ENCODE measurements around the gene COPB2. TPM values are rescaled to one million over a fixed set of nuclear protein-coding genes. Genes with fewer than 3 reads are reported as not detected.

Gene COPB2
- total RNA-seq, 4 donors from 2014 or later, result 69.7 to 103 (median 87.2) TPM

DNA sequence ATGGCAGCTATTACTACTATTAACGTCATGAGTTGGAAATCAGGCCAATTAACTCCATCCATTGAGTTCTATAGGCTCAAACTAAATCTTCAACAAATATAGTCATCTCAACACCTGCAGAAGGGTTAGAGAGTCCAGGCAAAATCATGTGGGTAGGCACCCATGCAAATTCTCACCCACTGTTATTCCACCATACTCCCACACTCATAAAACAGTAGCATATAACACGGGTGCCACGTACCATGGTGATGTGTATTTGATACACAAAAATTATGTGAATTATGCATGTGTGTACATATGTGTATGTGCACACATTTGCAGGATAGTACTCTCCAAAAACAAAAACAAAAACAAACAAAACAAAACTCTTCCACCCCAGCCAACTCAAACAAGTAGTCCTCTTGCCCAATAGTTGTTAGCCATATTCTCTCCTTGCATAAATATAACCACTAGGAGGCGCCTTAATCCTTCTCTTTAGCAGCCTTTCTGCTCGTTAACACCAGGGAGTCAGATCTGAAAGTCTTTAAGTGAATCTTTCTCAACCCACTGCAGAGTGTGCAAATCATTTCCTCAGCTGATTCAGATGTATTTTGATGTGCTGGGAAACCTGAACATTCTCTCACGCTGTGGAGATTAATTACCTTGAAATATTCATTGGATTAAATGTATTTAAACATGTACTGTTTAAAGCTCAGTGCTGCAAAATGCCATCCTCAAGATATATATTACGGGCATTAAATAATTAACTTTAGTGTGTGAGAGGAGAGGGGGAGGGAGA, 38.0 kb upstream of the COPB2 start:
- no peaks in the 10 kb centered on the region for H3K36me3 ChIP-seq
- no peak for DNase-seq
- H3K9me3 ChIP-seq, result no peaks in the 10 kb centered on the region
- H3K27me3 ChIP-seq, result no peaks in the 10 kb centered on the region
- no peak overlapping the region for H3K27ac ChIP-seq
- H3K4me1 ChIP-seq, result no peaks in the 10 kb centered on the region
- H3K4me3 ChIP-seq, result no peak overlapping the region
- TF ChIP-seq, protein P1, sequence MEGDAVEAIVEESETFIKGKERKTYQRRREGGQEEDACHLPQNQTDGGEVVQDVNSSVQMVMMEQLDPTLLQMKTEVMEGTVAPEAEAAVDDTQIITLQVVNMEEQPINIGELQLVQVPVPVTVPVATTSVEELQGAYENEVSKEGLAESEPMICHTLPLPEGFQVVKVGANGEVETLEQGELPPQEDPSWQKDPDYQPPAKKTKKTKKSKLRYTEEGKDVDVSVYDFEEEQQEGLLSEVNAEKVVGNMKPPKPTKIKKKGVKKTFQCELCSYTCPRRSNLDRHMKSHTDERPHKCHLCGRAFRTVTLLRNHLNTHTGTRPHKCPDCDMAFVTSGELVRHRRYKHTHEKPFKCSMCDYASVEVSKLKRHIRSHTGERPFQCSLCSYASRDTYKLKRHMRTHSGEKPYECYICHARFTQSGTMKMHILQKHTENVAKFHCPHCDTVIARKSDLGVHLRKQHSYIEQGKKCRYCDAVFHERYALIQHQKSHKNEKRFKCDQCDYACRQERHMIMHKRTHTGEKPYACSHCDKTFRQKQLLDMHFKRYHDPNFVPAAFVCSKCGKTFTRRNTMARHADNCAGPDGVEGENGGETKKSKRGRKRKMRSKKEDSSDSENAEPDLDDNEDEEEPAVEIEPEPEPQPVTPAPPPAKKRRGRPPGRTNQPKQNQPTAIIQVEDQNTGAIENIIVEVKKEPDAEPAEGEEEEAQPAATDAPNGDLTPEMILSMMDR (IDR thresholded peaks at IDR 0.05), result peak; percentile 23 to 93 (median 82)
- no peak for TF ChIP-seq POLR2A (IDR thresholded peaks at IDR 0.05)

DNA sequence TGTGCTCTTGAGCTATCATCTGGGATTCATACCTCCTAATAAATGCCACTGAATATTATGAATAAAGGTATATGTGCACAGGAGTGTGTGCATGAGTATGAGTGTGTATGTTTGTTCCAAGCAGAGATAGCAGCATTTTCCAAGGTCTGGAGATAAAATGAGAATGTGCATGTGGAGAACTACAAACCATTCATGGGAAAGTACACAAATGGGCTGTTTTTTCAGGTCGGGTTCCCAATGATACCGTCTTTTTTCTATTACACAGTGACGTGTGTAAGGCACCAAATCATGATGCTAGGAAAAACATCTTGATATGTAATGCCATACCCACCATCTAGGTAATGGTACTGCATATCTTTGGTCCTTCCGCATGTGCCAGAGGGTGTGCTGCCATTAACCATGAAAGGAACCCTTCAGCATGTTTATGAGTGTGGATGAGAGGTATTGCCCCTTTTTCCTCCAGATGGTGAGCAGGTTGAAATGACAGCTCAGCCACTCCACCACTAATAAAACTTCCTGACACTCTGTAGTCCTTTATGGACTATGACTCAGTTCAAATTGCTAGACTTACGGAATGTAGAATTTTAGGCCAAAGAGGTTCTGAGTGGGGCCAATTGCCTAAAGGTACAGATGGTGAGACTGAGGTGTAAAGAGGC, 36.4 kb upstream of the COPB2 start:
- DNase-seq, result no peak
- TF ChIP-seq, protein P1 (IDR thresholded peaks at IDR 0.05), result no peak
- TF ChIP-seq POLR2A (IDR thresholded peaks at IDR 0.05), result no peak
- H3K27ac ChIP-seq, result no peak overlapping the region
- no peaks in the 10 kb centered on the region for H3K27me3 ChIP-seq
- no peaks in the 10 kb centered on the region for H3K36me3 ChIP-seq
- H3K4me1 ChIP-seq, result no peaks in the 10 kb centered on the region
- no peak overlapping the region for H3K4me3 ChIP-seq
- H3K9me3 ChIP-seq, result no peaks in the 10 kb centered on the region

DNA sequence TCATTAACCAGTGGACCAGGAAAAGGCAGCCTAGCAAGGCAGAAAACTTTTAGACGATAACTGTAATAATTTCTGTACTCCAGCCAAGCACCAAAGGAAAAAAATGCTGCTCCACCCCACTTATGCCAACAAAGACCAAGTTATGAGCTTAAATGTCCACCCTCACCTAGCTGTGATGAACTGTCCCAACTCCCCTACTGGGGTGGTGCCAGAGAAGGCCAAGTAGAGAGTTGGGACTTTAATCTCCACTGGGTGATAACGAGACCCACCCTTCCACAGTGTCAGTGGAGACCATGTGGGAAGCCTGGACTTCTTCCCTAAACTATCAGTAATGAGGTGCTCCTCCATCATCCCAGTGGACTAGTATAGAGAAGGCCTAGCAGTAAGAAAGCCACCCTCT, 33.8 kb upstream of the COPB2 start:
- DNase-seq, result no peak
- no peak overlapping the region for H3K27ac ChIP-seq
- H3K9me3 ChIP-seq, result no peaks in the 10 kb centered on the region
- H3K27me3 ChIP-seq, result no peaks in the 10 kb centered on the region
- H3K4me3 ChIP-seq, result no peak overlapping the region
- H3K4me1 ChIP-seq, result no peaks in the 10 kb centered on the region
- no peaks in the 10 kb centered on the region for H3K36me3 ChIP-seq
- TF ChIP-seq POLR2A (IDR thresholded peaks at IDR 0.05), result no peak
- TF ChIP-seq, protein P1 (IDR thresholded peaks at IDR 0.05), result no peak

DNA sequence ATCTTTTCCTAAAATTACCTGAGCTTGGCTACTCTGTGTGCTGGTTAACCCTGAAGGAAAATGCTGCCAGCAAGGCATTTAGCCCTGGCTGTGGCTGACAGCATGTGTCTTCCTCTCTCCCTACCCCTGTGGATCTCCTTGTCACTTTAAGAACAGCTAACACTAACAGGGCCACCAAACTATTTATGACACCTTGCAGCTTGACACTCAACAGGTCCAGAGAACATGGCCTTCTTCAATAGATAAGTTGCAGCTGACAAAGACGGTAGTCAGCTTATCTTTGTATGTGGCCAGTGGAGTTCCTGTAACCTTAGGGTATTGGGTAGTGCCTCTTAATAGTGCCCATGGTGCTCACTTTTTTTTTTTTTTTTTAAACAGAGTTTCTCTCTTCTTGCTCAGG, 32.0 kb upstream of the COPB2 start:
- H3K27me3 ChIP-seq, result no peaks in the 10 kb centered on the region
- no peak overlapping the region for H3K4me3 ChIP-seq
- no peaks in the 10 kb centered on the region for H3K9me3 ChIP-seq
- no peak for DNase-seq
- no peak overlapping the region for H3K27ac ChIP-seq
- no peak for TF ChIP-seq POLR2A (IDR thresholded peaks at IDR 0.05)
- TF ChIP-seq, protein P1 (IDR thresholded peaks at IDR 0.05), result no peak
- no peaks in the 10 kb centered on the region for H3K36me3 ChIP-seq
- H3K4me1 ChIP-seq, result no peaks in the 10 kb centered on the region

DNA sequence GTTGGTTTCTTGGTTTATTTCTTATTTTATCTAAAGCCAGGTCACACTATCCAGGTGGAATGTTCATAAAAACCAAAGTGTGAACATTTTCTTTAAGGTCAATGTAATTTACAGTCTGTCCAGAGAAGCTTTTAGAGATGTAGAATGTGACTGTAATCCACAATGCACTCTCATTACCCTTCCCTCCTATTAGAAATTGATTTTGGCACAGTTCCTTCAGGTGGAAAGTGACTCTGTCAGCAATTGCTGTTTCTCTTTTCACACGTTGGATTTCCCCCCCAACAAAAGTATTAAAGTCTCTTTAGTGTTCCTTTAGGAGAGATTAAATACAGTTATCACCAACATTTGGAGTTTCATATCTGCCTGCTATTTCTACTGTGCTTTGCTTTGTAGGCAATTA, 31.6 kb upstream of the COPB2 start:
- H3K27ac ChIP-seq, result no peak overlapping the region
- no peaks in the 10 kb centered on the region for H3K27me3 ChIP-seq
- no peaks in the 10 kb centered on the region for H3K36me3 ChIP-seq
- TF ChIP-seq, protein P1 (IDR thresholded peaks at IDR 0.05), result no peak
- TF ChIP-seq POLR2A (IDR thresholded peaks at IDR 0.05), result no peak
- no peak overlapping the region for H3K4me3 ChIP-seq
- no peaks in the 10 kb centered on the region for H3K9me3 ChIP-seq
- no peak for DNase-seq
- H3K4me1 ChIP-seq, result no peaks in the 10 kb centered on the region
